ENCODE results near the gene CEP70.

DNA sequence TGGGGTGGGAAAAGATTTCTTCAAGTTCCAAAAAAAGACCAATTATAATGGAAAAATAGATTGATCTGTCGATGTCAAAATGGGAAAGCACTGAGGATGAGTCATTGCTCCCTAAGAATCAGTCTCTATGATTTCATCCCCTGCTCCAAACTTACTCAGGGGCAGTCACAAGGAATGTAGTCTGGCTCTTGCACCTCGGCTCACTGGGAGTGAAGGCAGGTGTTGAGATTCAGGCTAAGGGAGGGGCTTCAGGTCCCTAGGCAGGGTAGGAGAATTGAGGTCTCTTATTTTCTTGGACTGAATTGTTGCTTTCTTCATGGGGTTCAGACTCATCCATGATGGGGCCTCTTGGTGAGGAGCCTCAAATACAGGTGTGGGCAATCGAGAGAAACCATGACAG, 145.4 kb downstream of the CEP70 start:
- no peak for TF ChIP-seq EP300 (IDR thresholded peaks at IDR 0.05; ENCODE audit: borderline replicate concordance)
- no peak for TF ChIP-seq EGR1 (IDR thresholded peaks at IDR 0.05)
- TF ChIP-seq, protein P1, sequence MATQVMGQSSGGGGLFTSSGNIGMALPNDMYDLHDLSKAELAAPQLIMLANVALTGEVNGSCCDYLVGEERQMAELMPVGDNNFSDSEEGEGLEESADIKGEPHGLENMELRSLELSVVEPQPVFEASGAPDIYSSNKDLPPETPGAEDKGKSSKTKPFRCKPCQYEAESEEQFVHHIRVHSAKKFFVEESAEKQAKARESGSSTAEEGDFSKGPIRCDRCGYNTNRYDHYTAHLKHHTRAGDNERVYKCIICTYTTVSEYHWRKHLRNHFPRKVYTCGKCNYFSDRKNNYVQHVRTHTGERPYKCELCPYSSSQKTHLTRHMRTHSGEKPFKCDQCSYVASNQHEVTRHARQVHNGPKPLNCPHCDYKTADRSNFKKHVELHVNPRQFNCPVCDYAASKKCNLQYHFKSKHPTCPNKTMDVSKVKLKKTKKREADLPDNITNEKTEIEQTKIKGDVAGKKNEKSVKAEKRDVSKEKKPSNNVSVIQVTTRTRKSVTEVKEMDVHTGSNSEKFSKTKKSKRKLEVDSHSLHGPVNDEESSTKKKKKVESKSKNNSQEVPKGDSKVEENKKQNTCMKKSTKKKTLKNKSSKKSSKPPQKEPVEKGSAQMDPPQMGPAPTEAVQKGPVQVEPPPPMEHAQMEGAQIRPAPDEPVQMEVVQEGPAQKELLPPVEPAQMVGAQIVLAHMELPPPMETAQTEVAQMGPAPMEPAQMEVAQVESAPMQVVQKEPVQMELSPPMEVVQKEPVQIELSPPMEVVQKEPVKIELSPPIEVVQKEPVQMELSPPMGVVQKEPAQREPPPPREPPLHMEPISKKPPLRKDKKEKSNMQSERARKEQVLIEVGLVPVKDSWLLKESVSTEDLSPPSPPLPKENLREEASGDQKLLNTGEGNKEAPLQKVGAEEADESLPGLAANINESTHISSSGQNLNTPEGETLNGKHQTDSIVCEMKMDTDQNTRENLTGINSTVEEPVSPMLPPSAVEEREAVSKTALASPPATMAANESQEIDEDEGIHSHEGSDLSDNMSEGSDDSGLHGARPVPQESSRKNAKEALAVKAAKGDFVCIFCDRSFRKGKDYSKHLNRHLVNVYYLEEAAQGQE (IDR thresholded peaks at IDR 0.05; ENCODE audit: low read depth), result no peak
- TF ChIP-seq RAD21 (IDR thresholded peaks at IDR 0.05; ENCODE audit: low read depth), result no peak
- TF ChIP-seq YY1 (IDR thresholded peaks at IDR 0.05; ENCODE audit: low read depth), result no peak
- TF ChIP-seq, protein P2, sequence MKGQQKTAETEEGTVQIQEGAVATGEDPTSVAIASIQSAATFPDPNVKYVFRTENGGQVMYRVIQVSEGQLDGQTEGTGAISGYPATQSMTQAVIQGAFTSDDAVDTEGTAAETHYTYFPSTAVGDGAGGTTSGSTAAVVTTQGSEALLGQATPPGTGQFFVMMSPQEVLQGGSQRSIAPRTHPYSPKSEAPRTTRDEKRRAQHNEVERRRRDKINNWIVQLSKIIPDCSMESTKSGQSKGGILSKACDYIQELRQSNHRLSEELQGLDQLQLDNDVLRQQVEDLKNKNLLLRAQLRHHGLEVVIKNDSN (IDR thresholded peaks at IDR 0.05), result no peak
- TF ChIP-seq CREB1 (IDR thresholded peaks at IDR 0.05; ENCODE audit: low read depth), result no peak
- no peak for TF ChIP-seq CEBPB (IDR thresholded peaks at IDR 0.05)
- TF ChIP-seq, protein P3, sequence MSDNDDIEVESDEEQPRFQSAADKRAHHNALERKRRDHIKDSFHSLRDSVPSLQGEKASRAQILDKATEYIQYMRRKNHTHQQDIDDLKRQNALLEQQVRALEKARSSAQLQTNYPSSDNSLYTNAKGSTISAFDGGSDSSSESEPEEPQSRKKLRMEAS (IDR thresholded peaks at IDR 0.05), result no peak
- no peak for TF ChIP-seq TCF12 (IDR thresholded peaks at IDR 0.05; ENCODE audit: low read depth)
- TF ChIP-seq NFIC (IDR thresholded peaks at IDR 0.05), result no peak
- no peak for TF ChIP-seq TAF1 (IDR thresholded peaks at IDR 0.05; ENCODE audit: low read depth)

All from Ishikawa (cell line).